Measurements from ENCODE around the gene LIX1. TPM values are rescaled to one million over a fixed set of nuclear protein-coding genes. Genes with fewer than 3 reads are reported as not detected.

The LIX1 gene
- total RNA-seq, 1 experiment from 2014 or later: 4.1 TPM

DNA sequence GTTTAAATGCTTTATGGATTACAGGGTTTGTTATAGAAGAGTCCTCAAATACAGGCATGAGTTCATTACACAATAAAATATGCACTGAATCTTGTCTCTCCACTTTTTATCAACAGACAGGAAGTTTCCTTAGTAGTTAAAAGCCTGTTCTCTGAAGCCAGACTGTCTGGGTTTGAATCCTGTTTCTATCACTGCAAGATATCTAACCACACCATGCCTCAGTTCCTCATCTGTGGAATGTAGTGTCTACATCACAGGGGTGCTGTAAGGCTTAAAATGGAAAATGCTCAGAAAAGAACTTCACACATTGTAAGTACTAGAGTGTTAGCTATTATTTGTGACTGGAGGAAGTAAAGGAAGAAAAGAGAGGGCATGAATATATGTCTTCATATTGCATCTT, 9.3 kb downstream of the LIX1 start:
- Histone ChIP-seq H3K36me3 (ENCODE audit: control insufficient read depth, insufficient read depth, low read length) (no peaks in the 10 kb centered on the region), H3K27me3 (replicated peaks; ENCODE audit: control insufficient read depth, insufficient read depth, low read length) (no peaks in the 10 kb centered on the region), H3K4me3 (ENCODE audit: low read depth, low read length) (no peak overlapping the region), H3K4me1 (no peaks in the 10 kb centered on the region), H3K9me3 (no peaks in the 10 kb centered on the region)
- no peaks in the 10 kb centered on the region for H3K9me3 Mint-ChIP-seq (ENCODE audit: unreplicated experiment)
- no TSS peak for BruUV-seq (replicated peaks)
- H3K4me3 Mint-ChIP-seq (ENCODE audit: unreplicated experiment): no peak overlapping the region
- DNase-seq: no peak
- no peak overlapping the region for H3K27ac Mint-ChIP-seq (ENCODE audit: unreplicated experiment)
- intact Hi-C loops (cut with micrococcal nuclease; ENCODE audit: unreplicated experiment): no loop called here
- ChIA-PET CTCF (no interaction called here), POLR2A (no interaction called here)
- H3K4me1 Mint-ChIP-seq (ENCODE audit: low read depth, unreplicated experiment): peaks cover 13% of the 10 kb centered on the region
- no peaks in the 10 kb centered on the region for H3K36me3 Mint-ChIP-seq (ENCODE audit: insufficient read depth, unreplicated experiment)
- TF ChIP-seq CTCF (IDR thresholded peaks at IDR 0.05; ENCODE audit: insufficient read depth in 1 of 2, low read depth in 1 of 2, low read length in 1 of 2, severe bottlenecking in 1 of 2, unreplicated experiment in 1 of 2): no peak
- no peaks in the 10 kb centered on the region for H3K27me3 Mint-ChIP-seq (ENCODE audit: insufficient read depth, unreplicated experiment)

DNA sequence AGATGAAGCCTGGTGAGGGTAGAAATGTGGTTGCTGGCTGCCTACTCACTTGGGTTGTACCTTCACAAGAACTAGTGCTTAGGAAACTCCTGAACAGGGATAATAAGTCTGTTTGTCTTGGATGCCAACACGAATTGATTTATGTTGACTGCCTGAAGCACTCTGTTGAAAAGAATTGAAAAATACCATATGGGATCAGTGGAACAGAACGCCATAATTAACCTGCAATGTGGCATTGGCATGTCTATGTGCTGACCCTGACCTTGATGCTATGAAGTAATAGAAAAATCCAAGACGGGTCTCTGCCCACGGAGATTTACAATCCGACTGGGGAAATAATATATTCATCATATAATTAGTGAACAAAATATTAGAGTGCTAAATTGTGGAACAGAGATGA, 10.5 kb downstream of the LIX1 start:
- Histone ChIP-seq H3K36me3 (ENCODE audit: control insufficient read depth, insufficient read depth, low read length) (no peaks in the 10 kb centered on the region), H3K27me3 (replicated peaks; ENCODE audit: control insufficient read depth, insufficient read depth, low read length) (no peaks in the 10 kb centered on the region), H3K9me3 (no peaks in the 10 kb centered on the region), H3K4me3 (ENCODE audit: low read depth, low read length) (no peak overlapping the region), H3K4me1 (no peaks in the 10 kb centered on the region)
- Mint-ChIP-seq H3K4me3 (ENCODE audit: unreplicated experiment) (no peak overlapping the region), H3K27ac (ENCODE audit: unreplicated experiment) (no peak overlapping the region), H3K9me3 (ENCODE audit: unreplicated experiment) (no peaks in the 10 kb centered on the region), H3K27me3 (ENCODE audit: insufficient read depth, unreplicated experiment) (no peaks in the 10 kb centered on the region), H3K4me1 (ENCODE audit: low read depth, unreplicated experiment) (peaks cover 13% of the 10 kb centered on the region), H3K36me3 (ENCODE audit: insufficient read depth, unreplicated experiment) (no peaks in the 10 kb centered on the region)
- intact Hi-C loops (cut with micrococcal nuclease; ENCODE audit: unreplicated experiment): no loop called here
- POLR2A ChIA-PET: interaction anchor here (0.6 kb wide), 1 partner anchor 16 kb away, joined by 3 read pairs; no protein-coding TSS in a partner anchor
- BruUV-seq (replicated peaks): no TSS peak
- TF ChIP-seq CTCF (IDR thresholded peaks at IDR 0.05; ENCODE audit: insufficient read depth in 1 of 2, low read depth in 1 of 2, low read length in 1 of 2, severe bottlenecking in 1 of 2, unreplicated experiment in 1 of 2): no peak
- DNase-seq: no peak
- CTCF ChIA-PET: no interaction called here

DNA sequence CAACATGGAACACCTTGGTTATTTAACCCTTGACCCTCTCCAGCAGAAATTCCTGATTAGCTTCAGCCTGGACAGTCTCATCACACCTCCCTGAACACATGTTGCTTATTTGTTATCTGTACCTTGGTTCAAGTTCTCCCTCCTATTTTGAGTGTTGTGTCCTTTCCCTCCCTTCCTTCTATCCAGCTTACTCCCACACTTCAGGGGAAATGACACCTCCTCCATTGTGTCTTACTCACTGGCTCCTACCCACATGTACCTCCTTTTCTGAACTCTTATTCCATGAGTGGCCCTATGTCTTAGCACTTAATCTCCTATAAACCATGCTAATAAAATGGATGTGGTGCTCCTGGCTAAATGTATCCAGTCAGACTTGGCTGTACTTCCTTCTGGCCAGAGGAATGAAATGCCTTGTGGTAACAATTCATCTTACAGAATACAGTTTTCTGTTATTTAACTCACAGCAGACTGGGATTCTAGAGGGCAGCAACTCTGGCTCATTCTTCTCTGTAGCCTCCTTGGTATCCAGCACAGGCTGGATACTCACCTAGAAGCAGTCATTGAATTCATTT, 11.2 kb downstream of the LIX1 start:
- H3K4me3 Mint-ChIP-seq (ENCODE audit: unreplicated experiment): no peak overlapping the region
- no peak for TF ChIP-seq CTCF (IDR thresholded peaks at IDR 0.05; ENCODE audit: insufficient read depth in 1 of 2, low read depth in 1 of 2, low read length in 1 of 2, severe bottlenecking in 1 of 2, unreplicated experiment in 1 of 2)
- ChIA-PET CTCF (interaction anchor here (0.6 kb wide), 1 partner anchor 65 kb away, joined by 5 read pairs; no protein-coding TSS in a partner anchor), POLR2A (no interaction called here)
- no peaks in the 10 kb centered on the region for H3K27me3 Mint-ChIP-seq (ENCODE audit: insufficient read depth, unreplicated experiment)
- H3K27ac Mint-ChIP-seq (ENCODE audit: unreplicated experiment): no peak overlapping the region
- H3K9me3 ChIP-seq: no peaks in the 10 kb centered on the region
- DNase-seq: no peak
- H3K4me3 ChIP-seq (ENCODE audit: low read depth, low read length): no peak overlapping the region
- intact Hi-C loops (cut with micrococcal nuclease; ENCODE audit: unreplicated experiment): no loop called here
- H3K9me3 Mint-ChIP-seq (ENCODE audit: unreplicated experiment): no peaks in the 10 kb centered on the region
- no peaks in the 10 kb centered on the region for H3K27me3 ChIP-seq (replicated peaks; ENCODE audit: control insufficient read depth, insufficient read depth, low read length)
- H3K36me3 Mint-ChIP-seq (ENCODE audit: insufficient read depth, unreplicated experiment): no peaks in the 10 kb centered on the region
- H3K4me1 ChIP-seq: no peaks in the 10 kb centered on the region
- no TSS peak for BruUV-seq (replicated peaks)
- no peaks in the 10 kb centered on the region for H3K36me3 ChIP-seq (ENCODE audit: control insufficient read depth, insufficient read depth, low read length)
- H3K4me1 Mint-ChIP-seq (ENCODE audit: low read depth, unreplicated experiment): peaks cover 13% of the 10 kb centered on the region

Measured in Caco-2 (cell line).